ENCODE data around the gene RABAC1. TPM values are rescaled to one million over a fixed set of nuclear protein-coding genes. Genes with fewer than 3 reads are reported as not detected.

The RABAC1 gene
- total RNA-seq, 1 donor, result 44.6 TPM

- H3K4me1 ChIP-seq (ENCODE audit: insufficient read depth, low read length), result peaks cover 7% of the 10 kb centered on the region
- H3K4me3 ChIP-seq (ENCODE audit: low read length), result no peak overlapping the region
- no peaks in the 10 kb centered on the region for H3K27me3 ChIP-seq (ENCODE audit: insufficient read depth, low read length)
- H3K9me3 ChIP-seq (ENCODE audit: low read depth, low read length), result no peaks in the 10 kb centered on the region
These were observed 9.9 kb upstream of the RABAC1 start for GRCh38 chr19:41968751-41969595.

- Histone ChIP-seq H3K4me3 (ENCODE audit: low read length) (no peak overlapping the region), H3K27me3 (ENCODE audit: insufficient read depth, low read length) (no peaks in the 10 kb centered on the region), H3K9me3 (ENCODE audit: low read depth, low read length) (no peaks in the 10 kb centered on the region), H3K4me1 (ENCODE audit: insufficient read depth, low read length) (peaks cover 7% of the 10 kb centered on the region)
These were observed 8.1 kb upstream of the RABAC1 start for GRCh38 chr19:41967054-41967783.

DNA sequence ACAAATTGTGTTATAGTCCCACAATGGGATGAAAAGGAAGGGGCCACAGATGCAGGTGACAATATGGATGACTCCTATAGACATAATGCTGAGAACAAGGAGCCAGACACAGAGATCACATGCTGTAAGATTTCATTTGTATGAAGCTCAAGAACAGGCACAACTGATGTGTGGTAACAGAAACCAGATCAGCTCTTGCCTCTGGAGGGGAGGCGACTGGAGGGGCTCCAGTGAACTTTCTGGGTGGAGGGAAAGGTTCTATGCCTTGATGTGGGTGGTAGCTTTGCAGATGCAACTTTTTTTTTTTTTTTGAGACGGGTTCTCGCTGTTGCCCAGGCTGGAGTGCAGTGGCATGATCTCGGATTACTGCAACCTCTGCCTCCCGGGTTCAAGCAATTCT, 6.0 kb upstream of the RABAC1 start:
- no peaks in the 10 kb centered on the region for H3K27me3 ChIP-seq (ENCODE audit: insufficient read depth, low read length)
- H3K4me3 ChIP-seq (ENCODE audit: low read length), result no peak overlapping the region
- no peaks in the 10 kb centered on the region for H3K9me3 ChIP-seq (ENCODE audit: low read depth, low read length)
- peaks cover 7% of the 10 kb centered on the region for H3K4me1 ChIP-seq (ENCODE audit: insufficient read depth, low read length)

GRCh38 chr19:41960973-41961372, 1.9 kb upstream of the RABAC1 start:
- no peaks in the 10 kb centered on the region for H3K27me3 ChIP-seq (ENCODE audit: insufficient read depth, low read length)
- no peak overlapping the region for H3K4me3 ChIP-seq (ENCODE audit: low read length)
- H3K9me3 ChIP-seq (ENCODE audit: low read depth, low read length), result no peaks in the 10 kb centered on the region
- H3K4me1 ChIP-seq (ENCODE audit: insufficient read depth, low read length), result peaks cover 19% of the 10 kb centered on the region

DNA sequence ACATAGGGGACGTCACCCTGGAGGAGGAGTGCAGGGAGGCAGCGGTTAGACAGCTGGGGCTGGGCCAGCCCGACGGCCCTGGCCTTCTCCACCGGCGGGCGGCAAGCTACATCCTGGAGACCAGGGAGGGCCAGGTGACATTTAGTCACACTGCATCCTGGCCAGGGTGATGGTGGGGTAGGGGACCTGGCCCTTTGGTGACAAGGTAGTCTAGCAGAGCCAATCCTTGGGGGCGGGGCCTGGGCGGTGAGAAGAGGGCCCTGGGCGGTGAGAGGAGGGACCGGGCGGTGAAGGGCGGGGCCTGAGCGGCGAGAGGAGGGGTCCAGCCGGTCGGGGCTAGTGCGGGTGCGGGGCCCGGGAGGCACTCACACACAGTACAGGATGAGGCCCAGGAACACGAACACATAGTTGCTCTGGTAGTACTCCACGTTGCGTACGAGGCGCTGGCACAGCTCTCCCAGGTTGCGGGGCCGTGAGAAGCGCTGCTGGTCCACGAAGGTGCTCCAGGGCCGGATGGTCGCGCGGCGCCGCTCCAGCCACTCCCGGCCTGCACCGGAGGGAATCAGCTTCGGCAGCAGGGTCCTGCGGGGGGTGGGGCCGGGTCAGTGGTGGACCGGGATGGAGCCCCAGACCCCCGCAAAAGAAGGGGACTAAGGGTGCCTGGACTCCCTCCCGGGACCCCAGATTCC, 610 bp downstream of the RABAC1 start:
- H3K9me3 ChIP-seq (ENCODE audit: low read depth, low read length), result no peaks in the 10 kb centered on the region
- peaks cover 19% of the 10 kb centered on the region for H3K4me1 ChIP-seq (ENCODE audit: insufficient read depth, low read length)
- no peaks in the 10 kb centered on the region for H3K27me3 ChIP-seq (ENCODE audit: insufficient read depth, low read length)
- H3K4me3 ChIP-seq (ENCODE audit: low read length), result peak overlapping the region; percentile 83

DNA sequence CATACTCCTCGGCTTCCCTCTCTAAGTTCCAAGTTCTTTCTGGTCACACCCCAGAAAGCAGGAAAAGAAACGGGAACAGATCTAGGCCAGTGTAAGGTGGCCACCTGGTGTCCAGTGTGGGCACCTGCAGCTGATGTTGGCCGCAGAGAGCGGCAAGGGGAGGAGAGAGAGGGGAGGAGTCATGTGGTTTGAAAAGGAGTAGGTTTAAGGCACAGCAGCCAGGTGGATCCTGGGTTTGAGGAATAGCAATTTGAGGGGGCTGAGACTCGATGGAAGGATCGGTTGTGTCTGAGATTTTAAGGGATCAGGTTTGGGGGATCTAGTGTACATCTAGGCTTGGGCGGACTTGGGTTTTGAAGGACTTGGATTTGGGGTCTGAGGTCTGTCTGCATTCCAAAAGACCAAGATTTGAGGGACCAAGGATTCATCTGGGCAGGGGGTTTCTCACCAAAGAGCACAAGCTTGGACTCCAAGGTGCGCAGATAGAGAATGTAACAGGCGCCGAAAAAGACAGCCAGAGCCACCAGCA, 1.2 kb downstream of the RABAC1 start:
- no peaks in the 10 kb centered on the region for H3K9me3 ChIP-seq (ENCODE audit: low read depth, low read length)
- no peaks in the 10 kb centered on the region for H3K27me3 ChIP-seq (ENCODE audit: insufficient read depth, low read length)
- peaks cover 19% of the 10 kb centered on the region for H3K4me1 ChIP-seq (ENCODE audit: insufficient read depth, low read length)
- peak overlapping the region; percentile 83 for H3K4me3 ChIP-seq (ENCODE audit: low read length)

GRCh38 chr19:41957161-41957837, 1.8 kb downstream of the RABAC1 start:
- no peak overlapping the region for H3K4me3 ChIP-seq (ENCODE audit: low read length)
- H3K9me3 ChIP-seq (ENCODE audit: low read depth, low read length), result no peaks in the 10 kb centered on the region
- H3K4me1 ChIP-seq (ENCODE audit: insufficient read depth, low read length), result peaks cover 19% of the 10 kb centered on the region
- H3K27me3 ChIP-seq (ENCODE audit: insufficient read depth, low read length), result no peaks in the 10 kb centered on the region

DNA sequence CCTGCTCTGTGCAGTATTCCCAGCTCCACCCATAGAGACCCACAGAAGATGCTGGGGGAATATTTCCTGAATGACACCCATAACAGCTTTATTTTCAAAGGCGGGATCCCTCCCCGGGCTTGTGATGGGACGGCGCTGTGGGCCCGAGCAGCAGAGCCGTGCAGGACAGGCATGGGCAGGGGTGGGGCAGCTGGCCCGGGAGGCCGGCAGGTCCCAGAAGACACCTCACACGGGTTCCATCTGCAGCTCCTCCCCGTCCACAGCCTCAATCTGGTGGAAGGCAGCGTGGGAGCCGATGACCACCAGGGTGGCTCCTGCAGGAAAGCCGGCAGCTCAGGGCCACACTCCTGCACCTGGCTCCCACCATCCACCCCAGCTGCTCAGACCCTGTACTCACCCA, 2.5 kb downstream of the RABAC1 start:
- Histone ChIP-seq H3K4me1 (ENCODE audit: insufficient read depth, low read length) (peaks cover 21% of the 10 kb centered on the region), H3K9me3 (ENCODE audit: low read depth, low read length) (no peaks in the 10 kb centered on the region), H3K27me3 (ENCODE audit: insufficient read depth, low read length) (no peaks in the 10 kb centered on the region), H3K4me3 (ENCODE audit: low read length) (no peak overlapping the region)

GRCh38 chr19:41955521-41955920, 3.6 kb downstream of the RABAC1 start:
- no peak overlapping the region for H3K4me3 ChIP-seq (ENCODE audit: low read length)
- peaks cover 27% of the 10 kb centered on the region for H3K4me1 ChIP-seq (ENCODE audit: insufficient read depth, low read length)

GRCh38 chr19:41951686-41952172, 7.4 kb downstream of the RABAC1 start:
- Histone ChIP-seq H3K9me3 (ENCODE audit: low read depth, low read length) (no peaks in the 10 kb centered on the region), H3K4me3 (ENCODE audit: low read length) (no peak overlapping the region), H3K27me3 (ENCODE audit: insufficient read depth, low read length) (no peaks in the 10 kb centered on the region), H3K4me1 (ENCODE audit: insufficient read depth, low read length) (peaks cover 13% of the 10 kb centered on the region)

More at GRCh38 chr19:41955521-41955920, 3.6 kb downstream of the RABAC1 start:
- H3K9me3 ChIP-seq (ENCODE audit: low read depth, low read length), result no peaks in the 10 kb centered on the region
- H3K27me3 ChIP-seq (ENCODE audit: insufficient read depth, low read length), result no peaks in the 10 kb centered on the region

DNA sequence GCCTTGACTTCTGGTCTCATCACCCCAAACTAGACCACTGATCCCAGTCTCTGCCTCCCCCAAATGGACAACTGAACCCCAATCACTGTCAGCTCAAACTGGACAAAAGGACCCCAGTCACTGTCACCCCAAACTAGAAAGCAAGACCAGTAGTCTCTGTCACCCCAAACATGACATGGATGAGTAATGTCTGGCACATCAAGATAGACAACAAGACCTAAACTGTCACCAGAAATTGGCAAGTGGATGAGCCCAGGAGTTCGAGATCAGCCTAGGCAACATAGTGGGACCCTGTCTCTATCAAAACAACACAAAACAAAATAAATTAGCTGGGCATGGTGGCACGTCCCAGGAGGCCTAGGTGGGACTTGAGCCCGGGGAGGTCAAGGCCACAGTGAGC, 12.0 kb downstream of the RABAC1 start:
- Histone ChIP-seq H3K4me3 (ENCODE audit: low read length) (no peak overlapping the region), H3K27me3 (ENCODE audit: insufficient read depth, low read length) (no peaks in the 10 kb centered on the region), H3K9me3 (ENCODE audit: low read depth, low read length) (no peaks in the 10 kb centered on the region), H3K4me1 (ENCODE audit: insufficient read depth, low read length) (peaks cover 39% of the 10 kb centered on the region)

GRCh38 chr19:41945135-41945766, 13.9 kb downstream of the RABAC1 start:
- Histone ChIP-seq H3K9me3 (ENCODE audit: low read depth, low read length) (no peaks in the 10 kb centered on the region), H3K4me3 (ENCODE audit: low read length) (no peak overlapping the region), H3K4me1 (ENCODE audit: insufficient read depth, low read length) (peaks cover 39% of the 10 kb centered on the region), H3K27me3 (ENCODE audit: insufficient read depth, low read length) (peaks cover 10% of the 10 kb centered on the region)

- peaks cover 43% of the 10 kb centered on the region for H3K4me1 ChIP-seq (ENCODE audit: insufficient read depth, low read length)
- no peaks in the 10 kb centered on the region for H3K9me3 ChIP-seq (ENCODE audit: low read depth, low read length)
These were observed 14.8 kb downstream of the RABAC1 start for GRCh38 chr19:41944336-41944735.

More at GRCh38 chr19:41944336-41944735, 14.8 kb downstream of the RABAC1 start:
- H3K27me3 ChIP-seq (ENCODE audit: insufficient read depth, low read length), result peaks cover 13% of the 10 kb centered on the region
- H3K4me3 ChIP-seq (ENCODE audit: low read length), result no peak overlapping the region

Data from mononuclear cell (primary cell).